Uterus (tissue), 2 donors: ENCODE data around the gene SNX3.

Experiments
- POLR2A ChIP-seq, 2 donors: fragments of 450-650 bp; IDR thresholded peaks; one replicate each; pipeline ENCODE4 v1.6.1; 2016; ENCODE audit warnings: antibody characterized with exemption in 2 of 2, mild to moderate bottlenecking in 1 of 2, moderate library complexity in 1 of 2
- TF ChIP-seq, protein P1 (sequence below), 4 experiments: fragments of 200-600 bp in 2 of 4; fragments of 450-650 bp in 2 of 4; sonication (generic) in 2 of 4; IDR thresholded peaks; one replicate each; pipeline ENCODE4 v1.5.1; 2016 to 2019; ENCODE audit warnings: antibody characterized with exemption in 4 of 4, mild to moderate bottlenecking in 2 of 4, moderate library complexity in 1 of 4

- TF ChIP-seq, protein P1, sequence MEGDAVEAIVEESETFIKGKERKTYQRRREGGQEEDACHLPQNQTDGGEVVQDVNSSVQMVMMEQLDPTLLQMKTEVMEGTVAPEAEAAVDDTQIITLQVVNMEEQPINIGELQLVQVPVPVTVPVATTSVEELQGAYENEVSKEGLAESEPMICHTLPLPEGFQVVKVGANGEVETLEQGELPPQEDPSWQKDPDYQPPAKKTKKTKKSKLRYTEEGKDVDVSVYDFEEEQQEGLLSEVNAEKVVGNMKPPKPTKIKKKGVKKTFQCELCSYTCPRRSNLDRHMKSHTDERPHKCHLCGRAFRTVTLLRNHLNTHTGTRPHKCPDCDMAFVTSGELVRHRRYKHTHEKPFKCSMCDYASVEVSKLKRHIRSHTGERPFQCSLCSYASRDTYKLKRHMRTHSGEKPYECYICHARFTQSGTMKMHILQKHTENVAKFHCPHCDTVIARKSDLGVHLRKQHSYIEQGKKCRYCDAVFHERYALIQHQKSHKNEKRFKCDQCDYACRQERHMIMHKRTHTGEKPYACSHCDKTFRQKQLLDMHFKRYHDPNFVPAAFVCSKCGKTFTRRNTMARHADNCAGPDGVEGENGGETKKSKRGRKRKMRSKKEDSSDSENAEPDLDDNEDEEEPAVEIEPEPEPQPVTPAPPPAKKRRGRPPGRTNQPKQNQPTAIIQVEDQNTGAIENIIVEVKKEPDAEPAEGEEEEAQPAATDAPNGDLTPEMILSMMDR (IDR thresholded peaks at IDR 0.05) = no peak
- TF ChIP-seq POLR2A (IDR thresholded peaks at IDR 0.05) = no peak
Measured at GRCh38 chr6:108287373-108287772, 26.5 kb upstream of the SNX3 start.
